Measurements from ENCODE around the gene CPEB1.
"Not testable (repeated sequence)": the region's sequence is repeated elsewhere in the genome, so short reads cannot be mapped to it uniquely, and the experiment has no call there.

Gene CPEB1

GRCh38 chr15:82649226-82649999, 2.2 kb upstream of the CPEB1 start:
- DNase-seq (ENCODE audit: low spot score): no peak

- no peak for DNase-seq (ENCODE audit: low spot score)
Measured at GRCh38 chr15:82648257-82649103, 1.3 kb upstream of the CPEB1 start.

- DNase-seq (ENCODE audit: low spot score): no peak
Measured at GRCh38 chr15:82647835-82648256, 683 bp upstream of the CPEB1 start.

- DNase-seq (ENCODE audit: low spot score): no peak
Measured at GRCh38 chr15:82646250-82647044, 716 bp downstream of the CPEB1 start.

- DNase-seq (ENCODE audit: low spot score): not testable (repeated sequence)
Measured at GRCh38 chr15:82644967-82645852, 2.0 kb downstream of the CPEB1 start.

- peak; percentile 62 for DNase-seq (ENCODE audit: low spot score)
Measured at GRCh38 chr15:82643992-82644391, 3.2 kb downstream of the CPEB1 start.

GRCh38 chr15:82642656-82643055, 4.5 kb downstream of the CPEB1 start:
- no peak for DNase-seq (ENCODE audit: low spot score)

- DNase-seq (ENCODE audit: low spot score): no peak
Measured at GRCh38 chr15:82641129-82641798, 5.9 kb downstream of the CPEB1 start.

- DNase-seq (ENCODE audit: low spot score): no peak
Measured at GRCh38 chr15:82640672-82641071, 6.5 kb downstream of the CPEB1 start.

- no peak for DNase-seq (ENCODE audit: low spot score)
Measured at GRCh38 chr15:82635798-82636197, 11.4 kb downstream of the CPEB1 start.

GRCh38 chr15:82630033-82630432, 17.1 kb downstream of the CPEB1 start:
- no peak for DNase-seq (ENCODE audit: low spot score)

- DNase-seq (ENCODE audit: low spot score): no peak
Measured at GRCh38 chr15:82625136-82625535, 22.0 kb downstream of the CPEB1 start.

GRCh38 chr15:82624438-82624837, 22.7 kb downstream of the CPEB1 start:
- DNase-seq (ENCODE audit: low spot score): no peak

GRCh38 chr15:82624008-82624407, 23.2 kb downstream of the CPEB1 start:
- DNase-seq (ENCODE audit: low spot score): no peak

- no peak for DNase-seq (ENCODE audit: low spot score)
Measured at GRCh38 chr15:82621970-82622369, 25.2 kb downstream of the CPEB1 start.

- DNase-seq (ENCODE audit: low spot score): no peak
Measured at GRCh38 chr15:82613747-82614146, 33.4 kb downstream of the CPEB1 start.

- no peak for DNase-seq (ENCODE audit: low spot score)
Measured at GRCh38 chr15:82611348-82611747, 35.8 kb downstream of the CPEB1 start.

GRCh38 chr15:82602195-82602594, 45.0 kb downstream of the CPEB1 start:
- no peak for DNase-seq (ENCODE audit: low spot score)

- no peak for DNase-seq (ENCODE audit: low spot score)
Measured at GRCh38 chr15:82599862-82600261, 47.3 kb downstream of the CPEB1 start.

GRCh38 chr15:82597815-82598214, 49.3 kb downstream of the CPEB1 start:
- DNase-seq (ENCODE audit: low spot score): no peak

- no peak for DNase-seq (ENCODE audit: low spot score)
Measured at GRCh38 chr15:82595766-82596165, 51.4 kb downstream of the CPEB1 start.

Measured in COLO829 (cell line).